OCI-LY1 (cell line): ENCODE data around the gene KRT78.

ENCODE experiments used
- CTCF ChIP-seq: fragments of 200-600 bp; sonication (generic), shearing (Covaris generic); IDR thresholded peaks from 2 replicates; pipeline ENCODE4 v1.5.1; 2017; ENCODE audit warnings: mild to moderate bottlenecking, antibody characterized with exemption, low read length, moderate library complexity, mixed read lengths
- EZH2 ChIP-seq: fragments of 200-600 bp; sonication (generic), shearing (Covaris generic); IDR thresholded peaks from 2 replicates; pipeline ENCODE4 v1.8.0; 2017; ENCODE audit warnings: borderline replicate concordance, mixed run types, mild to moderate bottlenecking, antibody characterized with exemption, low read length, moderate library complexity, mixed read lengths

GRCh38 chr12:52834727-52835001 is 14.1 kb downstream of the KRT78 start:
- no peak for TF ChIP-seq CTCF
- no peak for TF ChIP-seq EZH2
